ENCODE data around the gene ZC3H12C. TPM values are rescaled to one million over a fixed set of nuclear protein-coding genes. Genes with fewer than 3 reads are reported as not detected.

The ZC3H12C gene
- polyA plus RNA-seq, 2 donors, result 0.66 to 0.77 TPM

- WGBS, 2 donors, result 79 to 82% methylated on average over 3 of the region's 3 CpGs
- Histone ChIP-seq H3K4me3 (ENCODE audit: low read depth in 1 of 2, low read length in 2 of 2) (no peak overlapping the region), H3K27ac (ENCODE audit: low read depth in 2 of 2, low read length in 1 of 2) (no peak overlapping the region), H3K4me1 (ENCODE audit: control insufficient read depth in 2 of 2, insufficient read depth in 2 of 2, low read length in 1 of 2) (no peaks in the 10 kb centered on the region), H3K36me3 (ENCODE audit: control insufficient read depth in 2 of 2, insufficient read depth in 2 of 2, low read length in 1 of 2) (peaks cover 3 to 11% of the 10 kb centered on the region in 2 donors), H3K27me3 (ENCODE audit: control insufficient read depth in 1 of 2, insufficient read depth in 2 of 2, low read length in 2 of 2) (no peaks in the 10 kb centered on the region), H3K9me3 (ENCODE audit: control insufficient read depth in 2 of 2, insufficient read depth in 1 of 2, low read depth in 1 of 2, low read length in 1 of 2) (no peaks in the 10 kb centered on the region)
Measured at GRCh38 chr11:110160016-110160415, 66.8 kb downstream of the ZC3H12C start.

GRCh38 chr11:110160437-110160836, 67.2 kb downstream of the ZC3H12C start:
- 64 to 68% methylated on average over 2 of the region's 2 CpGs for WGBS, 2 donors
- Histone ChIP-seq H3K27ac (ENCODE audit: low read depth in 2 of 2, low read length in 1 of 2) (no peak overlapping the region), H3K36me3 (ENCODE audit: control insufficient read depth in 2 of 2, insufficient read depth in 2 of 2, low read length in 1 of 2) (peaks cover 3 to 11% of the 10 kb centered on the region in 2 donors), H3K4me1 (ENCODE audit: control insufficient read depth in 2 of 2, insufficient read depth in 2 of 2, low read length in 1 of 2) (no peaks in the 10 kb centered on the region), H3K4me3 (ENCODE audit: low read depth in 1 of 2, low read length in 2 of 2) (no peak overlapping the region), H3K27me3 (ENCODE audit: control insufficient read depth in 1 of 2, insufficient read depth in 2 of 2, low read length in 2 of 2) (no peaks in the 10 kb centered on the region), H3K9me3 (ENCODE audit: control insufficient read depth in 2 of 2, insufficient read depth in 1 of 2, low read depth in 1 of 2, low read length in 1 of 2) (no peaks in the 10 kb centered on the region)

GRCh38 chr11:110161061-110161460, 67.9 kb downstream of the ZC3H12C start:
- Histone ChIP-seq H3K36me3 (ENCODE audit: control insufficient read depth in 2 of 2, insufficient read depth in 2 of 2, low read length in 1 of 2) (peaks cover 3 to 11% of the 10 kb centered on the region in 2 donors), H3K4me1 (ENCODE audit: control insufficient read depth in 2 of 2, insufficient read depth in 2 of 2, low read length in 1 of 2) (no peaks in the 10 kb centered on the region), H3K27me3 (ENCODE audit: control insufficient read depth in 1 of 2, insufficient read depth in 2 of 2, low read length in 2 of 2) (no peaks in the 10 kb centered on the region), H3K4me3 (ENCODE audit: low read depth in 1 of 2, low read length in 2 of 2) (no peak overlapping the region), H3K9me3 (ENCODE audit: control insufficient read depth in 2 of 2, insufficient read depth in 1 of 2, low read depth in 1 of 2, low read length in 1 of 2) (no peaks in the 10 kb centered on the region), H3K27ac (ENCODE audit: low read depth in 2 of 2, low read length in 1 of 2) (no peak overlapping the region)
- WGBS, 2 donors, result 95% methylated on average over 9 of the region's 9 CpGs

GRCh38 chr11:110162216-110162615, 69.0 kb downstream of the ZC3H12C start:
- Histone ChIP-seq H3K9me3 (ENCODE audit: control insufficient read depth in 2 of 2, insufficient read depth in 1 of 2, low read depth in 1 of 2, low read length in 1 of 2) (no peaks in the 10 kb centered on the region), H3K4me3 (ENCODE audit: low read depth in 1 of 2, low read length in 2 of 2) (no peak overlapping the region), H3K27ac (ENCODE audit: low read depth in 2 of 2, low read length in 1 of 2) (no peak overlapping the region), H3K4me1 (ENCODE audit: control insufficient read depth in 2 of 2, insufficient read depth in 2 of 2, low read length in 1 of 2) (no peaks in the 10 kb centered on the region), H3K36me3 (ENCODE audit: control insufficient read depth in 2 of 2, insufficient read depth in 2 of 2, low read length in 1 of 2) (peaks cover 3 to 11% of the 10 kb centered on the region in 2 donors), H3K27me3 (ENCODE audit: control insufficient read depth in 1 of 2, insufficient read depth in 2 of 2, low read length in 2 of 2) (no peaks in the 10 kb centered on the region)

- H3K4me3 ChIP-seq (ENCODE audit: low read depth in 1 of 2, low read length in 2 of 2), result no peak overlapping the region
- H3K4me1 ChIP-seq (ENCODE audit: control insufficient read depth in 2 of 2, insufficient read depth in 2 of 2, low read length in 1 of 2), result no peaks in the 10 kb centered on the region
- H3K27ac ChIP-seq (ENCODE audit: low read depth in 2 of 2, low read length in 1 of 2), result no peak overlapping the region
- 94 to 95% methylated on average over 28 of the region's 28 CpGs for WGBS, 2 donors
- H3K27me3 ChIP-seq (ENCODE audit: control insufficient read depth in 1 of 2, insufficient read depth in 2 of 2, low read length in 2 of 2), result no peaks in the 10 kb centered on the region
- H3K9me3 ChIP-seq (ENCODE audit: control insufficient read depth in 2 of 2, insufficient read depth in 1 of 2, low read depth in 1 of 2, low read length in 1 of 2), result no peaks in the 10 kb centered on the region
- H3K36me3 ChIP-seq (ENCODE audit: control insufficient read depth in 2 of 2, insufficient read depth in 2 of 2, low read length in 1 of 2), result peaks cover 0 to 7% of the 10 kb centered on the region in 2 donors
Measured at GRCh38 chr11:110165039-110165925, 72.1 kb downstream of the ZC3H12C start.

GRCh38 chr11:110168033-110168803, 75.0 kb downstream of the ZC3H12C start:
- Histone ChIP-seq H3K9me3 (ENCODE audit: control insufficient read depth in 2 of 2, insufficient read depth in 1 of 2, low read depth in 1 of 2, low read length in 1 of 2) (no peaks in the 10 kb centered on the region), H3K4me1 (ENCODE audit: control insufficient read depth in 2 of 2, insufficient read depth in 2 of 2, low read length in 1 of 2) (no peaks in the 10 kb centered on the region), H3K27me3 (ENCODE audit: control insufficient read depth in 1 of 2, insufficient read depth in 2 of 2, low read length in 2 of 2) (no peaks in the 10 kb centered on the region), H3K36me3 (ENCODE audit: control insufficient read depth in 2 of 2, insufficient read depth in 2 of 2, low read length in 1 of 2) (peaks cover 0 to 5% of the 10 kb centered on the region in 2 donors), H3K4me3 (ENCODE audit: low read depth in 1 of 2, low read length in 2 of 2) (no peak overlapping the region), H3K27ac (ENCODE audit: low read depth in 2 of 2, low read length in 1 of 2) (no peak overlapping the region)
- 83% methylated on average over 5 of the region's 5 CpGs for WGBS, 2 donors

GRCh38 chr11:110169738-110170137, 76.5 kb downstream of the ZC3H12C start:
- peaks cover 0 to 2% of the 10 kb centered on the region in 2 donors for H3K36me3 ChIP-seq (ENCODE audit: control insufficient read depth in 2 of 2, insufficient read depth in 2 of 2, low read length in 1 of 2)
- H3K27me3 ChIP-seq (ENCODE audit: control insufficient read depth in 1 of 2, insufficient read depth in 2 of 2, low read length in 2 of 2), result no peaks in the 10 kb centered on the region
- H3K4me3 ChIP-seq (ENCODE audit: low read depth in 1 of 2, low read length in 2 of 2), result no peak overlapping the region
- peaks cover 0 to 3% of the 10 kb centered on the region in 2 donors for H3K4me1 ChIP-seq (ENCODE audit: control insufficient read depth in 2 of 2, insufficient read depth in 2 of 2, low read length in 1 of 2)
- H3K9me3 ChIP-seq (ENCODE audit: control insufficient read depth in 2 of 2, insufficient read depth in 1 of 2, low read depth in 1 of 2, low read length in 1 of 2), result no peaks in the 10 kb centered on the region
- 58 to 79% methylated on average over 2 of the region's 2 CpGs for WGBS, 2 donors
- H3K27ac ChIP-seq (ENCODE audit: low read depth in 2 of 2, low read length in 1 of 2), result no peak overlapping the region

GRCh38 chr11:110172468-110173065, 79.4 kb downstream of the ZC3H12C start:
- WGBS, 2 donors, result 85 to 89% methylated on average over 11 of the region's 11 CpGs
- no peak overlapping the region for H3K27ac ChIP-seq (ENCODE audit: low read depth in 2 of 2, low read length in 1 of 2)
- no peak overlapping the region for H3K4me3 ChIP-seq (ENCODE audit: low read depth in 1 of 2, low read length in 2 of 2)

GRCh38 chr11:110173811-110174644, 80.8 kb downstream of the ZC3H12C start:
- H3K27me3 ChIP-seq (ENCODE audit: control insufficient read depth in 1 of 2, insufficient read depth in 2 of 2, low read length in 2 of 2), result no peaks in the 10 kb centered on the region

More at GRCh38 chr11:110172468-110173065, 79.4 kb downstream of the ZC3H12C start:
- no peaks in the 10 kb centered on the region for H3K27me3 ChIP-seq (ENCODE audit: control insufficient read depth in 1 of 2, insufficient read depth in 2 of 2, low read length in 2 of 2)
- no peaks in the 10 kb centered on the region for H3K9me3 ChIP-seq (ENCODE audit: control insufficient read depth in 2 of 2, insufficient read depth in 1 of 2, low read depth in 1 of 2, low read length in 1 of 2)
- H3K36me3 ChIP-seq (ENCODE audit: control insufficient read depth in 2 of 2, insufficient read depth in 2 of 2, low read length in 1 of 2), result no peaks in the 10 kb centered on the region
- peaks cover 2 to 3% of the 10 kb centered on the region in 2 donors for H3K4me1 ChIP-seq (ENCODE audit: control insufficient read depth in 2 of 2, insufficient read depth in 2 of 2, low read length in 1 of 2)

More at GRCh38 chr11:110173811-110174644, 80.8 kb downstream of the ZC3H12C start:
- H3K27ac ChIP-seq (ENCODE audit: low read depth in 2 of 2, low read length in 1 of 2), result no peak overlapping the region
- no peaks in the 10 kb centered on the region for H3K9me3 ChIP-seq (ENCODE audit: control insufficient read depth in 2 of 2, insufficient read depth in 1 of 2, low read depth in 1 of 2, low read length in 1 of 2)
- H3K36me3 ChIP-seq (ENCODE audit: control insufficient read depth in 2 of 2, insufficient read depth in 2 of 2, low read length in 1 of 2), result no peaks in the 10 kb centered on the region
- WGBS, 2 donors, result 16 to 20% methylated on average over 14 of the region's 14 CpGs
- H3K4me3 ChIP-seq (ENCODE audit: low read depth in 1 of 2, low read length in 2 of 2), result peak overlapping the region in 1 of 2 donors; percentile 20
- H3K4me1 ChIP-seq (ENCODE audit: control insufficient read depth in 2 of 2, insufficient read depth in 2 of 2, low read length in 1 of 2), result peaks cover 2 to 3% of the 10 kb centered on the region in 2 donors
